DMS79 treated with DMSO at 0.1 percent for 48 hours (cell line): ENCODE results near the gene RBMS3.

Source experiments
- DNase-seq: peaks from one replicate; lab custom pipeline; 2025; lab: John Stamatoyannopoulos, UW

Gene RBMS3

GRCh38 chr3:29890801-29891200, 609.9 kb downstream of the RBMS3 start:
- no peak for DNase-seq

GRCh38 chr3:29892976-29893554, 612.2 kb downstream of the RBMS3 start:
- DNase-seq = no peak

- no peak for DNase-seq
Measured at GRCh38 chr3:29896856-29897255, 616.0 kb downstream of the RBMS3 start.

GRCh38 chr3:29898171-29898965, 617.5 kb downstream of the RBMS3 start:
- DNase-seq = no peak

- DNase-seq = no peak
Measured at GRCh38 chr3:29899021-29899420, 618.1 kb downstream of the RBMS3 start.

- no peak for DNase-seq
Measured at GRCh38 chr3:29901097-29901496, 620.2 kb downstream of the RBMS3 start.

GRCh38 chr3:29903600-29903999, 622.7 kb downstream of the RBMS3 start:
- no peak for DNase-seq

GRCh38 chr3:29906906-29907305, 626.0 kb downstream of the RBMS3 start:
- DNase-seq = no peak

GRCh38 chr3:29912600-29913288, 631.9 kb downstream of the RBMS3 start:
- peak; percentile 51 for DNase-seq

- no peak for DNase-seq
Measured at GRCh38 chr3:29914861-29915524, 634.1 kb downstream of the RBMS3 start.

- no peak for DNase-seq
Measured at GRCh38 chr3:29919571-29919970, 638.7 kb downstream of the RBMS3 start.

- DNase-seq = no peak
Measured at GRCh38 chr3:29922992-29923746, 642.3 kb downstream of the RBMS3 start.

GRCh38 chr3:29924783-29925561, 644.1 kb downstream of the RBMS3 start:
- DNase-seq = no peak

GRCh38 chr3:29926378-29926777, 645.5 kb downstream of the RBMS3 start:
- DNase-seq = no peak

GRCh38 chr3:29932696-29933325, 651.9 kb downstream of the RBMS3 start:
- DNase-seq = no peak

GRCh38 chr3:29933802-29934490, 653.1 kb downstream of the RBMS3 start:
- no peak for DNase-seq

GRCh38 chr3:29934751-29935150, 653.9 kb downstream of the RBMS3 start:
- DNase-seq = no peak

GRCh38 chr3:29936054-29936453, 655.2 kb downstream of the RBMS3 start:
- DNase-seq = no peak

- DNase-seq = no peak
Measured at GRCh38 chr3:29936766-29937165, 655.9 kb downstream of the RBMS3 start.

GRCh38 chr3:29937185-29937584, 656.3 kb downstream of the RBMS3 start:
- DNase-seq = no peak
